A549 (cell line): ENCODE results near the gene GMPR2. TPM values are rescaled to one million over a fixed set of nuclear protein-coding genes. Genes with fewer than 3 reads are reported as not detected.

Experiments used
- ATAC-seq, 2 experiments: fragments of 200-7000 bp in 1 of 2; fragments of >200 bp in 1 of 2; cut with Nextera tagmentation in 1 of 2; cut with Tn5 transposase in 1 of 2; 3 replicates each; pipeline versions ENCODE4 v1.8.0 to v1.9.1; 2018 to 2020; ENCODE audit warnings: mild to moderate bottlenecking in 1 of 2, moderate library complexity in 1 of 2
- CTCF ChIA-PET: fragments of 300-600 bp; sonication (Branson Sonifier 250); formaldehyde crosslinking; extraction: SDS; loops from one replicate; lab custom pipeline; 2021; ENCODE audit warnings: antibody characterized with exemption, inconsistent platforms; lab: Yijun Ruan, JAX
- POLR2A ChIA-PET: fragments of 350-600 bp; formaldehyde crosslinking; extraction: SDS; loops from one replicate; lab custom pipeline; 2021; ENCODE audit warnings: antibody characterized with exemption, inconsistent platforms; lab: Yijun Ruan, JAX
- DNase-seq, 2 experiments: peaks; one replicate each; pipeline versions ENCODE4 v3.0.0 to v3.0.0-alpha.2; 2011 to 2016; ENCODE audit warnings: low read depth in 1 of 2, low spot score in 1 of 2
- FAIRE-seq: peaks from 2 replicates; lab custom pipeline; 2011; peaks lifted over from hg19 to GRCh38; lab: Jason Lieb, UNC
- H3K27ac ChIP-seq, 2 experiments: fragments of >200 bp; sonication (Bioruptor Twin); formaldehyde crosslinking; 3 replicates each; pipeline ENCODE4 v1.5.1; 2016 to 2017
- H3K4me1 ChIP-seq: fragments of >200 bp; sonication (Bioruptor Twin); formaldehyde crosslinking; 3 replicates; pipeline ENCODE4 v1.6.1; 2016
- H3K4me2 ChIP-seq: fragments of >200 bp; sonication (Bioruptor Twin); formaldehyde crosslinking; 3 replicates; pipeline ENCODE4 v1.6.1; 2016
- H3K4me3 ChIP-seq: fragments of >200 bp; sonication (Bioruptor Twin); formaldehyde crosslinking; 3 replicates; pipeline ENCODE4 v1.5.1; 2016
- H3K9me3 ChIP-seq: fragments of >200 bp; sonication (Bioruptor Twin); formaldehyde crosslinking; 3 replicates; pipeline ENCODE4 v1.6.1; 2016
- ATOH8 ChIP-seq: fragments of 250-450 bp; sonication (Bioruptor Pico); IDR thresholded peaks from 2 replicates; pipeline ENCODE4 v1.5.0; 2020; ENCODE audit warnings: low read depth, mild to moderate bottlenecking, moderate library complexity
- CHD4 ChIP-seq: fragments of 200-600 bp; sonication (generic); IDR thresholded peaks from 2 replicates; pipeline ENCODE4 v1.6.1; 2016; ENCODE audit warnings: antibody characterized with exemption, mild to moderate bottlenecking, borderline replicate concordance
- EP300 ChIP-seq, 2 experiments: fragments of >200 bp; sonication (Bioruptor Twin); formaldehyde crosslinking; IDR thresholded peaks; 2 replicates in 1 of 2; 3 replicates in 1 of 2; pipeline ENCODE4 v1.6.1; 2016 to 2017
- ESRRA ChIP-seq: fragments of 150-350 bp; IDR thresholded peaks from 2 replicates; pipeline ENCODE4 v1.6.1; 2014; ENCODE audit warnings: mild to moderate bottlenecking, low read length, borderline replicate concordance
- FOSB ChIP-seq: fragments of 250-450 bp; sonication (Bioruptor Pico); IDR thresholded peaks from 2 replicates; pipeline ENCODE4 v1.5.0; 2020; ENCODE audit warnings: mild to moderate bottlenecking, moderate library complexity
- FOSL2 ChIP-seq, 2 experiments: fragments of 450-650 bp in 1 of 2; fragments of >200 bp in 1 of 2; sonication (Bioruptor Twin) in 1 of 2; formaldehyde crosslinking; IDR thresholded peaks; 2 replicates each; pipeline versions ENCODE4 v1.5.0 to v1.6.1; 2016 to 2020; ENCODE audit warnings: mild to moderate bottlenecking in 1 of 2, moderate library complexity in 1 of 2
- HEYL ChIP-seq: fragments of 250-450 bp; sonication (Bioruptor Pico); IDR thresholded peaks from 2 replicates; pipeline ENCODE4 v1.8.0; 2021; ENCODE audit warnings: mild to moderate bottlenecking, moderate library complexity
- HOXB13 ChIP-seq: fragments of 250-450 bp; sonication (Bioruptor Pico); IDR thresholded peaks from 2 replicates; pipeline ENCODE4 v1.5.0; 2020; ENCODE audit warnings: low read depth, mild to moderate bottlenecking, moderate library complexity
- JUNB ChIP-seq: fragments of >200 bp; sonication (Bioruptor Twin); formaldehyde crosslinking; IDR thresholded peaks from 2 replicates; pipeline ENCODE4 v1.6.1; 2016
- KDM1A ChIP-seq: fragments of 200-600 bp; sonication (generic); IDR thresholded peaks from 2 replicates; pipeline ENCODE4 v1.6.1; 2016; ENCODE audit warnings: low read depth, mild to moderate bottlenecking
- KDM5A ChIP-seq: fragments of 200-600 bp; sonication (generic); IDR thresholded peaks from 2 replicates; pipeline ENCODE4 v1.6.1; 2016; ENCODE audit warnings: antibody characterized with exemption, mild to moderate bottlenecking
- MYC ChIP-seq: IDR thresholded peaks from 2 replicates; pipeline ENCODE4 v1.6.1; 2012; ENCODE audit warnings: mild to moderate bottlenecking, inconsistent platforms, low read length, improper control_type of control experiment, borderline replicate concordance
- NR3C1 ChIP-seq: fragments of >200 bp; sonication (Bioruptor Twin); formaldehyde crosslinking; IDR thresholded peaks from 3 replicates; pipeline ENCODE4 v1.6.1; 2017
- PHF8 ChIP-seq: fragments of 200-600 bp; sonication (generic); IDR thresholded peaks from 2 replicates; pipeline ENCODE4 v1.6.1; 2016; ENCODE audit warnings: low read depth, mild to moderate bottlenecking, antibody characterized with exemption, moderate library complexity, borderline replicate concordance
- POLR2A ChIP-seq: IDR thresholded peaks from 2 replicates; pipeline ENCODE4 v1.6.1; 2012; ENCODE audit warnings: mild to moderate bottlenecking, low read length
- RAD21 ChIP-seq, 2 experiments: fragments of >200 bp in 1 of 2; sonication (Bioruptor Twin) in 1 of 2; formaldehyde crosslinking in 1 of 2; IDR thresholded peaks in 1 of 2; conservative IDR thresholded peaks in 1 of 2; 2 replicates in 1 of 2; 3 replicates in 1 of 2; pipeline ENCODE4 v1.6.1; 2012 to 2018; ENCODE audit warnings: inconsistent platforms in 1 of 2
- RARB ChIP-seq: fragments of 250-450 bp; sonication (Bioruptor Pico); IDR thresholded peaks from 2 replicates; pipeline ENCODE4 v1.8.0; 2021; ENCODE audit warnings: mild to moderate bottlenecking, moderate library complexity
- TFCP2L1 ChIP-seq: fragments of 250-450 bp; sonication (Bioruptor Pico); IDR thresholded peaks from 2 replicates; pipeline ENCODE4 v1.5.0; 2021; ENCODE audit warnings: mild to moderate bottlenecking
- ZFP36 ChIP-seq: fragments of 450-650 bp; IDR thresholded peaks from 2 replicates; pipeline ENCODE4 v1.6.1; 2014; ENCODE audit warnings: borderline replicate concordance; ENCODE audit not compliant: partially characterized antibody
- ZNF302 ChIP-seq: fragments of 250-450 bp; sonication (Bioruptor Pico); IDR thresholded peaks from 2 replicates; pipeline ENCODE4 v1.9.0; 2021; ENCODE audit warnings: inconsistent platforms, mild to moderate bottlenecking, moderate library complexity
- ZSCAN20 ChIP-seq: fragments of 250-450 bp; sonication (Bioruptor Pico); IDR thresholded peaks from 2 replicates; pipeline ENCODE4 v1.8.0; 2022; ENCODE audit warnings: mild to moderate bottlenecking, moderate library complexity
- whole genome bisulfite sequencing: methylation state at CpG from one replicate; pipeline ENCODE4 v1.1.6; 2017; ENCODE audit errors: missing lambda C conversion rate; 5-methylcytosine and 5-hydroxymethylcytosine counted together
- polyA plus RNA-seq, 4 experiments: library from polyadenylated mRNA; depleted of rRNA in 3 of 4; stranded (reverse); fragments of >200 nt; fragmentation: RNase III in 1 of 4; extraction: RNeasy Plus Mini Kit Qiagen cat#74134 plus additional on column Dnase treatment in 1 of 4; gene quantifications; 2 replicates in 3 of 4; 3 replicates in 1 of 4; pipeline ENCODE4 v1.2.3, GENCODE V29; 2011 to 2017
- TF ChIP-seq, protein P1 (sequence below): fragments of >200 bp; sonication (Bioruptor Twin); formaldehyde crosslinking; IDR thresholded peaks from 2 replicates; pipeline ENCODE4 v1.6.1; 2016

Gene GMPR2
- polyA plus RNA-seq, 2 of the 4 experiments (the other 2 are of a cell fraction), result 70.0 to 91.7 TPM

DNA sequence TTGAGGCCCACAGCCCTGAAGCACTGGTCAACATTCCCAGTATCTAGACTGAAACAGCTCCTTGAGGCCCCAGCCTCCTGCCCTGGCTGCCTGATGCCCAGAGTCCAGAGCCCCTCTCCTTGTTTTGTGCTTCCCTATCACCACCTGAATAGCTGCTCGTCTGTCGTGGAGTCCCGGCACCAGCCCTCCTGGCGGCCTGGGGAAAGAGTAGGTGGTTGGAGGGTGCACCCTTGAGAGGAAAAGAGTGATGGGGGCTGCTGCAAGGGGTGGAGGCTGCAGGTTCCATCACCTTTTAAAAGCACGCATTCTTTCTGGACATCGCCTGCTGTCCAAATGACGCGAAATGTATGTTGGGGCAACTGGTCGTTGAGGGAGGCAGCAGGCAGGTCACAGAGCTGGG, 35.5 kb downstream of the GMPR2 start:
- no peak for FAIRE-seq
- Histone ChIP-seq H3K4me2 (no peak overlapping the region), H3K27ac (no peak overlapping the region), H3K9me3 (no peaks in the 10 kb centered on the region), H3K4me1 (0 out of 3 replicates have a peak, but pooled peaks cover 5% of the 10 kb centered on the region), H3K4me3 (no peak overlapping the region)
- 89% methylated on average over 9 of the region's 9 CpGs for WGBS
- POLR2A ChIA-PET, result no interaction called here
- no peak for ATAC-seq
- no peak for DNase-seq
- TF ChIP-seq HOXB13 (CRISPR knock-in tag), result no peak
- no peak for TF ChIP-seq ZFP36
- TF ChIP-seq NR3C1, result no peak
- TF ChIP-seq MYC, result no peak
- TF ChIP-seq ATOH8 (CRISPR knock-in tag), result no peak
- TF ChIP-seq, all 56 proteins: peak for 0
- CTCF ChIA-PET, result interaction anchor here (0.8 to 34.0 kb wide), 4 partner anchors 15 to 35 kb away, joined by 3 to 469 read pairs (median 33); partner anchors contain the start of genes CIDEB, DHRS1, LTB4R and LTB4R2

DNA sequence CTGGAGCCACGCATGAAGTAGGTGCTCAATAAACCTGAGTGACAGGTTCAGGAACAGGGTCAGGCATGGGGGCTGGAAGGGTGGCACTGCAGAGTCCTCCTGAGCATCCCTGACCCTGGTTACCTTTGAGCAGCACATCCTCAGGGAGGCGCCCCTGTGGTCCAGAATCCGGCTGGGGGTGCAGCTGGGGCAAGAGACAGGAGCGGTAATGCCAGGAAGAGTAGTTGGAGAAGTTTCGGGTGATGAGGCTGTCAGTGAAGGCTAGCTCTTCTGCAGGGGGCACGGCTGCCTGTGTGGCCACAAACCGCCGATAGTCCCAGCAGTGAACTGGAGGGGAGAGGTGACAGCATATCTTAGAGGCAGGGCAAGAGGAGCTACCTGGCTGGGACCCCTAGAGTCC, 36.6 kb downstream of the GMPR2 start:
- FAIRE-seq, result no peak
- H3K4me2 ChIP-seq, result no peak overlapping the region
- TF ChIP-seq FOSB (CRISPR knock-in tag) (no peak), NR3C1 (no peak), KDM5A (no peak), POLR2A (no peak), PHF8 (no peak), TFCP2L1 (CRISPR knock-in tag) (no peak), RARB (CRISPR knock-in tag) (no peak), RAD21 (conservative IDR thresholded peaks at IDR 0.05 in 1 of 2, IDR thresholded peaks at IDR 0.05 in 1 of 2) (no peak), EP300 (IDR thresholded peaks at IDR 0.05) (no peak), JUNB (no peak), ZSCAN20 (CRISPR knock-in tag) (no peak), FOSL2 (IDR thresholded peaks at IDR 0.05) (no peak), FOSL2 (CRISPR knock-in tag; IDR thresholded peaks at IDR 0.05) (no peak), CHD4 (no peak), ESRRA (no peak)
- TF ChIP-seq, protein P1, sequence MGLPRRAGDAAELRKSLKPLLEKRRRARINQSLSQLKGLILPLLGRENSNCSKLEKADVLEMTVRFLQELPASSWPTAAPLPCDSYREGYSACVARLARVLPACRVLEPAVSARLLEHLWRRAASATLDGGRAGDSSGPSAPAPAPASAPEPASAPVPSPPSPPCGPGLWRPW, result no peak
- POLR2A ChIA-PET, result interaction anchor here (0.6 to 1.4 kb wide), 2 partner anchors 11 to 27 kb away, joined by 4 to 7 read pairs; partner anchors contain the start of gene TINF2
- 94% methylated on average over 8 of the region's 8 CpGs for WGBS
- no peak for DNase-seq
- H3K27ac ChIP-seq, result no peak overlapping the region
- H3K9me3 ChIP-seq, result no peaks in the 10 kb centered on the region
- CTCF ChIA-PET, result interaction anchor here (0.6 to 34.0 kb wide), 7 partner anchors 14 to 167 kb away, joined by 3 to 469 read pairs (median 4); partner anchors contain the start of genes CIDEB, DHRS1, IRF9 and LTB4R
- H3K4me3 ChIP-seq, result no peak overlapping the region
- H3K4me1 ChIP-seq, result 0 out of 3 replicates have a peak, but pooled peaks cover 5% of the 10 kb centered on the region
- ATAC-seq, result no peak

- TF ChIP-seq KDM1A (no peak), HEYL (CRISPR knock-in tag) (no peak), PHF8 (no peak), FOSB (CRISPR knock-in tag) (no peak), ZNF302 (CRISPR knock-in tag) (no peak)
- H3K9me3 ChIP-seq, result no peaks in the 10 kb centered on the region
- WGBS, result 93% methylated on average over 14 of the region's 14 CpGs
- POLR2A ChIA-PET, result interaction anchor here (0.6 to 1.9 kb wide), 7 partner anchors 10 to 54 kb away, joined by 3 to 14 read pairs (median 5); partner anchors contain the start of genes CIDEB, DHRS1, MDP1 and NOP9
- H3K4me1 ChIP-seq, result 0 out of 3 replicates have a peak, but pooled peaks cover 5% of the 10 kb centered on the region
- no peak overlapping the region for H3K27ac ChIP-seq
- H3K4me3 ChIP-seq, result no peak overlapping the region
- peak overlapping the region; percentile 85; the same call in 2 of the 3 replicates for H3K4me2 ChIP-seq
- no peak for FAIRE-seq
- ATAC-seq, result no peak
- CTCF ChIA-PET, result interaction anchor here (0.6 to 34.0 kb wide), 10 partner anchors 13 to 166 kb away, joined by 3 to 469 read pairs (median 5); partner anchors contain the start of genes CIDEB, DHRS1, IRF9 and LTB4R
- DNase-seq, result no peak
These were observed 37.3 kb downstream of the GMPR2 start for GRCh38 chr14:24269910-24270536.
